ENCODE data around the gene PILRA.

DNA sequence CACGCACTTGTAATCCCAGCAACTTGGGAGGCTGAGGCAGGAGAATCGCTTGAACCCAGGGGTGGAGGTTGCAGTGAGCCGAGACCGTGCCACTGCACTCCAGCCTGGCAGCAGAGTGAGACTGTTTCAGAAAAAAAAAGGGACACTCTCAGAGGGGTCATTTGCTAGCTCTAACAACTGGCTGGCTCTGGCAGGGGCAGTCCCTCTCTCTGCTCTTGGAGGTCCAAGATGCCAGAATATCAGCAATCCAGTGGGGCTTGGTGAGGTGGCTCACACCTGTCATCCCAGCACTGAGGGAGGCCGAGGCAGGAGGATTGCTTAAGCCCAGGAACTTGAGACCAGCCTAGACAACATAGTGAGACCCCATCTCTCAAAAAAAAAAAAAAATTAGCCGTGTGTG lies 2.5 kb upstream of the PILRA start:
- TF ChIP-seq, protein P1, sequence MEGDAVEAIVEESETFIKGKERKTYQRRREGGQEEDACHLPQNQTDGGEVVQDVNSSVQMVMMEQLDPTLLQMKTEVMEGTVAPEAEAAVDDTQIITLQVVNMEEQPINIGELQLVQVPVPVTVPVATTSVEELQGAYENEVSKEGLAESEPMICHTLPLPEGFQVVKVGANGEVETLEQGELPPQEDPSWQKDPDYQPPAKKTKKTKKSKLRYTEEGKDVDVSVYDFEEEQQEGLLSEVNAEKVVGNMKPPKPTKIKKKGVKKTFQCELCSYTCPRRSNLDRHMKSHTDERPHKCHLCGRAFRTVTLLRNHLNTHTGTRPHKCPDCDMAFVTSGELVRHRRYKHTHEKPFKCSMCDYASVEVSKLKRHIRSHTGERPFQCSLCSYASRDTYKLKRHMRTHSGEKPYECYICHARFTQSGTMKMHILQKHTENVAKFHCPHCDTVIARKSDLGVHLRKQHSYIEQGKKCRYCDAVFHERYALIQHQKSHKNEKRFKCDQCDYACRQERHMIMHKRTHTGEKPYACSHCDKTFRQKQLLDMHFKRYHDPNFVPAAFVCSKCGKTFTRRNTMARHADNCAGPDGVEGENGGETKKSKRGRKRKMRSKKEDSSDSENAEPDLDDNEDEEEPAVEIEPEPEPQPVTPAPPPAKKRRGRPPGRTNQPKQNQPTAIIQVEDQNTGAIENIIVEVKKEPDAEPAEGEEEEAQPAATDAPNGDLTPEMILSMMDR (IDR thresholded peaks at IDR 0.05): no peak
- no peak for TF ChIP-seq POLR2A (IDR thresholded peaks at IDR 0.05)
